GM23338 (cell line): ENCODE results near the gene ANKRD60. TPM values are rescaled to one million over a fixed set of nuclear protein-coding genes. Genes with fewer than 3 reads are reported as not detected.

ENCODE experiments used
- ATAC-seq: fragments of 200-7000 bp; cut with Tn5 transposase; 3 replicates; pipeline ENCODE4 v1.9.1; 2020
- DNase-seq: peaks from one replicate; pipeline ENCODE4 v3.0.0-alpha.2; 2015; ENCODE audit warnings: low spot score
- H2AFZ ChIP-seq: fragments of 200-600 bp; sonication (generic); 2 replicates; pipeline ENCODE4 v1.8.0; 2016; ENCODE audit warnings: antibody characterized with exemption, mild to moderate bottlenecking, moderate library complexity
- H3F3A ChIP-seq: fragments of 200-600 bp; sonication (generic); replicated peaks from 2 replicates; pipeline ENCODE4 v1.8.0; 2017; ENCODE audit warnings: antibody characterized with exemption, mixed run types, low read depth
- H3K27ac ChIP-seq: fragments of 200-600 bp; sonication (generic); 2 replicates; pipeline ENCODE4 v1.6.1; 2016; ENCODE audit warnings: low read depth
- H3K27me3 ChIP-seq: fragments of 200-600 bp; sonication (generic); 2 replicates; pipeline ENCODE4 v1.8.0; 2016; ENCODE audit warnings: mild to moderate bottlenecking, mixed run types, moderate library complexity; ENCODE audit not compliant: insufficient read depth
- H3K36me3 ChIP-seq: fragments of 200-600 bp; sonication (generic); 2 replicates; pipeline ENCODE4 v1.8.0; 2016; ENCODE audit warnings: mild to moderate bottlenecking; ENCODE audit not compliant: insufficient read depth
- H3K4me1 ChIP-seq: fragments of 200-600 bp; sonication (generic); 2 replicates; pipeline ENCODE4 v1.8.0; 2016; ENCODE audit warnings: mild to moderate bottlenecking, moderate library complexity; ENCODE audit not compliant: insufficient read depth
- H3K4me2 ChIP-seq: fragments of 200-600 bp; sonication (generic); 2 replicates; pipeline ENCODE4 v1.7.1; 2017; ENCODE audit warnings: mixed run types
- H3K4me3 ChIP-seq: fragments of 200-600 bp; sonication (generic); 2 replicates; pipeline ENCODE4 v1.6.1; 2016; ENCODE audit warnings: mixed run types
- H3K79me2 ChIP-seq: fragments of 200-600 bp; sonication (generic); replicated peaks from 2 replicates; pipeline ENCODE4 v1.8.0; 2017; ENCODE audit warnings: mild to moderate bottlenecking; ENCODE audit not compliant: insufficient read depth
- H3K9me2 ChIP-seq: fragments of 200-600 bp; sonication (generic); 2 replicates; pipeline ENCODE4 v1.8.0; 2017; ENCODE audit not compliant: insufficient read depth
- H4K20me1 ChIP-seq: fragments of 200-600 bp; sonication (generic); replicated peaks from 2 replicates; pipeline ENCODE4 v1.8.0; 2017; ENCODE audit warnings: mild to moderate bottlenecking; ENCODE audit not compliant: insufficient read depth
- H3K27ac Mint-ChIP-seq: 2 replicates; pipeline ENCODE4 v1.8.0; 2020; ENCODE audit warnings: inconsistent platforms, mild to moderate bottlenecking, moderate library complexity, mixed read lengths
- H3K27me3 Mint-ChIP-seq: 3 replicates; pipeline ENCODE4 v1.8.0; 2022; ENCODE audit warnings: low read depth, mild to moderate bottlenecking, moderate library complexity, mixed read lengths, inconsistent platforms; ENCODE audit not compliant: insufficient read depth, poor library complexity
- H3K36me3 Mint-ChIP-seq: 3 replicates; pipeline ENCODE4 v1.8.0; 2021; ENCODE audit warnings: low read depth, mild to moderate bottlenecking, inconsistent platforms, moderate library complexity, mixed read lengths
- H3K4me1 Mint-ChIP-seq: 3 replicates; pipeline ENCODE4 v1.8.0; 2020; ENCODE audit warnings: mild to moderate bottlenecking, inconsistent platforms, mixed read lengths
- H3K4me3 Mint-ChIP-seq: 3 replicates; pipeline ENCODE4 v1.8.0; 2021; ENCODE audit warnings: moderate library complexity, mild to moderate bottlenecking, inconsistent platforms, mixed read lengths
- H3K9me3 Mint-ChIP-seq: 3 replicates; pipeline ENCODE4 v1.8.0; 2020; ENCODE audit warnings: moderate library complexity, mild to moderate bottlenecking, inconsistent platforms, mixed read lengths
- CREB1 ChIP-seq: fragments of 250-450 bp; sonication (Bioruptor Pico); IDR thresholded peaks from 2 replicates; pipeline ENCODE4 v1.5.0; 2020; ENCODE audit warnings: low read depth, mild to moderate bottlenecking, moderate library complexity
- EZH2 ChIP-seq: fragments of 200-600 bp; sonication (generic); IDR thresholded peaks from one replicate; pipeline ENCODE4 v1.8.0; 2017; ENCODE audit warnings: antibody characterized with exemption, mild to moderate bottlenecking, low read depth; ENCODE audit not compliant: unreplicated experiment
- EZH2phosphoT487 ChIP-seq: fragments of 200-600 bp; sonication (generic); IDR thresholded peaks from one replicate; pipeline ENCODE4 v1.8.1; 2018; ENCODE audit warnings: antibody characterized with exemption; ENCODE audit not compliant: unreplicated experiment
- JUNB ChIP-seq: IDR thresholded peaks from one replicate; pipeline ENCODE4 v1.6.1; 2016; ENCODE audit warnings: antibody characterized with exemption; ENCODE audit not compliant: unreplicated experiment
- NANOG ChIP-seq: IDR thresholded peaks from 2 replicates; pipeline ENCODE4 v1.6.1; 2016; ENCODE audit warnings: antibody characterized with exemption, borderline replicate concordance
- POLR2AphosphoS5 ChIP-seq: IDR thresholded peaks from 2 replicates; pipeline ENCODE4 v1.6.1; 2016; ENCODE audit warnings: antibody characterized with exemption, low read depth
- STAT1 ChIP-seq: IDR thresholded peaks from one replicate; pipeline ENCODE4 v1.6.1; 2016; ENCODE audit warnings: antibody characterized with exemption; ENCODE audit not compliant: unreplicated experiment
- ZNF114 ChIP-seq: fragments of 250-450 bp; sonication (Bioruptor Pico); IDR thresholded peaks from 2 replicates; pipeline ENCODE4 v1.5.0; 2020; ENCODE audit warnings: mild to moderate bottlenecking, moderate library complexity
- ZNF331 ChIP-seq: fragments of 250-450 bp; sonication (Bioruptor Pico); IDR thresholded peaks from 2 replicates; pipeline ENCODE4 v1.5.0; 2020; ENCODE audit warnings: low read depth, mild to moderate bottlenecking, moderate library complexity
- polyA plus RNA-seq: library from polyadenylated mRNA; unstranded; fragments of >200 nt; fragmentation: Nextera tagmentation; extraction: Ambion mirVana; gene quantifications from 2 replicates; pipeline ENCODE4 v1.2.1, GENCODE V29; 2016
- total RNA-seq: library from RNA; depleted of rRNA; stranded (reverse); fragments of >200 nt; shearing (Covaris generic); gene quantifications from 2 replicates; pipeline ENCODE4 v1.2.3, GENCODE V29; 2014
- TF ChIP-seq, protein P1 (sequence below), 2 experiments: fragments of 200-600 bp in 1 of 2; sonication (generic) in 1 of 2; conservative IDR thresholded peaks; 2 replicates each; pipeline versions ENCODE4 v1.5.1 to v1.6.1; 2016 to 2017; ENCODE audit warnings: antibody characterized with exemption in 2 of 2, low read depth in 2 of 2, mild to moderate bottlenecking in 2 of 2, moderate library complexity in 1 of 2
- TF ChIP-seq, protein P2 (sequence below): IDR thresholded peaks from one replicate; pipeline ENCODE4 v1.6.1; 2018; ENCODE audit warnings: antibody characterized with exemption; ENCODE audit not compliant: unreplicated experiment
- TF ChIP-seq, protein P3 (sequence below): fragments of 250-450 bp; sonication (Bioruptor Pico); IDR thresholded peaks from 2 replicates; pipeline ENCODE4 v1.5.0; 2020; ENCODE audit warnings: mild to moderate bottlenecking, moderate library complexity
- TF ChIP-seq, protein P4 (sequence below): IDR thresholded peaks from 2 replicates; pipeline ENCODE4 v1.6.1; 2016; ENCODE audit warnings: antibody characterized with exemption

ANKRD60 gene
- total and polyA plus RNA-seq, 2 experiments from 2014 or later: not detected

DNA sequence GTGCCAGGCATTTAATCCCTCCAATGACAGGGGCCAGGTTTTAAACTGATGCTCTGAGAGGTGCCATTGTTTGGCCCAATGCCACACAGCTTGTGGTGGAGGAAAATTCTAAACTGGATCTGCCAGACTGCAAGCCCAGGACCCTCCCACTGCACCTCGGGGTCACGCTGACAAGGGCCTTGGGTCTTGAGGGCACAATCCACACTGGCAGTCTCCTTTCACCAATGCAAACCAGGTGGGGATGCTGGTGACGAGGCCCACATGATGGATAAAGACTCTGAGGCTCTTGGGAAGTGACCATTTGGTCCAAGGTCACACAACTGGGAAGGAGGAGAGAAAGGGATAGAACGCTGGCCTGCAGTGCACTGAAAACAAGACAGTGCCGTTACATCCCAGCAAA, 14.7 kb downstream of the ANKRD60 start:
- Histone ChIP-seq H3K36me3 (no peaks in the 10 kb centered on the region), H3K27ac (no peak overlapping the region), H3K79me2 (no peaks in the 10 kb centered on the region), H3K4me2 (no peak overlapping the region), H3K9me2 (no peaks in the 10 kb centered on the region), H3F3A (0 out of 2 replicates have a peak, but pooled peaks cover 9% of the 10 kb centered on the region), H3K4me1 (no peaks in the 10 kb centered on the region), H4K20me1 (no peaks in the 10 kb centered on the region), H2AFZ (no peak overlapping the region), H3K4me3 (no peak overlapping the region), H3K27me3 (no peaks in the 10 kb centered on the region)
- no peak overlapping the region for H3K4me3 Mint-ChIP-seq
- H3K9me3 Mint-ChIP-seq: peaks cover 8% of the 10 kb centered on the region
- no peak overlapping the region for H3K27ac Mint-ChIP-seq
- DNase-seq: no peak
- no peak for ATAC-seq
- peaks cover 2% of the 10 kb centered on the region; the same call in 1 of the 3 replicates for H3K4me1 Mint-ChIP-seq
- TF ChIP-seq, protein P1, sequence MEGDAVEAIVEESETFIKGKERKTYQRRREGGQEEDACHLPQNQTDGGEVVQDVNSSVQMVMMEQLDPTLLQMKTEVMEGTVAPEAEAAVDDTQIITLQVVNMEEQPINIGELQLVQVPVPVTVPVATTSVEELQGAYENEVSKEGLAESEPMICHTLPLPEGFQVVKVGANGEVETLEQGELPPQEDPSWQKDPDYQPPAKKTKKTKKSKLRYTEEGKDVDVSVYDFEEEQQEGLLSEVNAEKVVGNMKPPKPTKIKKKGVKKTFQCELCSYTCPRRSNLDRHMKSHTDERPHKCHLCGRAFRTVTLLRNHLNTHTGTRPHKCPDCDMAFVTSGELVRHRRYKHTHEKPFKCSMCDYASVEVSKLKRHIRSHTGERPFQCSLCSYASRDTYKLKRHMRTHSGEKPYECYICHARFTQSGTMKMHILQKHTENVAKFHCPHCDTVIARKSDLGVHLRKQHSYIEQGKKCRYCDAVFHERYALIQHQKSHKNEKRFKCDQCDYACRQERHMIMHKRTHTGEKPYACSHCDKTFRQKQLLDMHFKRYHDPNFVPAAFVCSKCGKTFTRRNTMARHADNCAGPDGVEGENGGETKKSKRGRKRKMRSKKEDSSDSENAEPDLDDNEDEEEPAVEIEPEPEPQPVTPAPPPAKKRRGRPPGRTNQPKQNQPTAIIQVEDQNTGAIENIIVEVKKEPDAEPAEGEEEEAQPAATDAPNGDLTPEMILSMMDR (conservative IDR thresholded peaks at IDR 0.05; ENCODE audit: low read depth in 2 of 2): no peak
- TF ChIP-seq, protein P2, sequence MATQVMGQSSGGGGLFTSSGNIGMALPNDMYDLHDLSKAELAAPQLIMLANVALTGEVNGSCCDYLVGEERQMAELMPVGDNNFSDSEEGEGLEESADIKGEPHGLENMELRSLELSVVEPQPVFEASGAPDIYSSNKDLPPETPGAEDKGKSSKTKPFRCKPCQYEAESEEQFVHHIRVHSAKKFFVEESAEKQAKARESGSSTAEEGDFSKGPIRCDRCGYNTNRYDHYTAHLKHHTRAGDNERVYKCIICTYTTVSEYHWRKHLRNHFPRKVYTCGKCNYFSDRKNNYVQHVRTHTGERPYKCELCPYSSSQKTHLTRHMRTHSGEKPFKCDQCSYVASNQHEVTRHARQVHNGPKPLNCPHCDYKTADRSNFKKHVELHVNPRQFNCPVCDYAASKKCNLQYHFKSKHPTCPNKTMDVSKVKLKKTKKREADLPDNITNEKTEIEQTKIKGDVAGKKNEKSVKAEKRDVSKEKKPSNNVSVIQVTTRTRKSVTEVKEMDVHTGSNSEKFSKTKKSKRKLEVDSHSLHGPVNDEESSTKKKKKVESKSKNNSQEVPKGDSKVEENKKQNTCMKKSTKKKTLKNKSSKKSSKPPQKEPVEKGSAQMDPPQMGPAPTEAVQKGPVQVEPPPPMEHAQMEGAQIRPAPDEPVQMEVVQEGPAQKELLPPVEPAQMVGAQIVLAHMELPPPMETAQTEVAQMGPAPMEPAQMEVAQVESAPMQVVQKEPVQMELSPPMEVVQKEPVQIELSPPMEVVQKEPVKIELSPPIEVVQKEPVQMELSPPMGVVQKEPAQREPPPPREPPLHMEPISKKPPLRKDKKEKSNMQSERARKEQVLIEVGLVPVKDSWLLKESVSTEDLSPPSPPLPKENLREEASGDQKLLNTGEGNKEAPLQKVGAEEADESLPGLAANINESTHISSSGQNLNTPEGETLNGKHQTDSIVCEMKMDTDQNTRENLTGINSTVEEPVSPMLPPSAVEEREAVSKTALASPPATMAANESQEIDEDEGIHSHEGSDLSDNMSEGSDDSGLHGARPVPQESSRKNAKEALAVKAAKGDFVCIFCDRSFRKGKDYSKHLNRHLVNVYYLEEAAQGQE: no peak
- TF ChIP-seq STAT1 (no peak), CREB1 (CRISPR knock-in tag) (no peak), EZH2phosphoT487 (no peak), EZH2 (no peak), POLR2AphosphoS5 (no peak), ZNF331 (no peak), NANOG (no peak), ZNF114 (no peak), JUNB (no peak)
- TF ChIP-seq, protein P3, sequence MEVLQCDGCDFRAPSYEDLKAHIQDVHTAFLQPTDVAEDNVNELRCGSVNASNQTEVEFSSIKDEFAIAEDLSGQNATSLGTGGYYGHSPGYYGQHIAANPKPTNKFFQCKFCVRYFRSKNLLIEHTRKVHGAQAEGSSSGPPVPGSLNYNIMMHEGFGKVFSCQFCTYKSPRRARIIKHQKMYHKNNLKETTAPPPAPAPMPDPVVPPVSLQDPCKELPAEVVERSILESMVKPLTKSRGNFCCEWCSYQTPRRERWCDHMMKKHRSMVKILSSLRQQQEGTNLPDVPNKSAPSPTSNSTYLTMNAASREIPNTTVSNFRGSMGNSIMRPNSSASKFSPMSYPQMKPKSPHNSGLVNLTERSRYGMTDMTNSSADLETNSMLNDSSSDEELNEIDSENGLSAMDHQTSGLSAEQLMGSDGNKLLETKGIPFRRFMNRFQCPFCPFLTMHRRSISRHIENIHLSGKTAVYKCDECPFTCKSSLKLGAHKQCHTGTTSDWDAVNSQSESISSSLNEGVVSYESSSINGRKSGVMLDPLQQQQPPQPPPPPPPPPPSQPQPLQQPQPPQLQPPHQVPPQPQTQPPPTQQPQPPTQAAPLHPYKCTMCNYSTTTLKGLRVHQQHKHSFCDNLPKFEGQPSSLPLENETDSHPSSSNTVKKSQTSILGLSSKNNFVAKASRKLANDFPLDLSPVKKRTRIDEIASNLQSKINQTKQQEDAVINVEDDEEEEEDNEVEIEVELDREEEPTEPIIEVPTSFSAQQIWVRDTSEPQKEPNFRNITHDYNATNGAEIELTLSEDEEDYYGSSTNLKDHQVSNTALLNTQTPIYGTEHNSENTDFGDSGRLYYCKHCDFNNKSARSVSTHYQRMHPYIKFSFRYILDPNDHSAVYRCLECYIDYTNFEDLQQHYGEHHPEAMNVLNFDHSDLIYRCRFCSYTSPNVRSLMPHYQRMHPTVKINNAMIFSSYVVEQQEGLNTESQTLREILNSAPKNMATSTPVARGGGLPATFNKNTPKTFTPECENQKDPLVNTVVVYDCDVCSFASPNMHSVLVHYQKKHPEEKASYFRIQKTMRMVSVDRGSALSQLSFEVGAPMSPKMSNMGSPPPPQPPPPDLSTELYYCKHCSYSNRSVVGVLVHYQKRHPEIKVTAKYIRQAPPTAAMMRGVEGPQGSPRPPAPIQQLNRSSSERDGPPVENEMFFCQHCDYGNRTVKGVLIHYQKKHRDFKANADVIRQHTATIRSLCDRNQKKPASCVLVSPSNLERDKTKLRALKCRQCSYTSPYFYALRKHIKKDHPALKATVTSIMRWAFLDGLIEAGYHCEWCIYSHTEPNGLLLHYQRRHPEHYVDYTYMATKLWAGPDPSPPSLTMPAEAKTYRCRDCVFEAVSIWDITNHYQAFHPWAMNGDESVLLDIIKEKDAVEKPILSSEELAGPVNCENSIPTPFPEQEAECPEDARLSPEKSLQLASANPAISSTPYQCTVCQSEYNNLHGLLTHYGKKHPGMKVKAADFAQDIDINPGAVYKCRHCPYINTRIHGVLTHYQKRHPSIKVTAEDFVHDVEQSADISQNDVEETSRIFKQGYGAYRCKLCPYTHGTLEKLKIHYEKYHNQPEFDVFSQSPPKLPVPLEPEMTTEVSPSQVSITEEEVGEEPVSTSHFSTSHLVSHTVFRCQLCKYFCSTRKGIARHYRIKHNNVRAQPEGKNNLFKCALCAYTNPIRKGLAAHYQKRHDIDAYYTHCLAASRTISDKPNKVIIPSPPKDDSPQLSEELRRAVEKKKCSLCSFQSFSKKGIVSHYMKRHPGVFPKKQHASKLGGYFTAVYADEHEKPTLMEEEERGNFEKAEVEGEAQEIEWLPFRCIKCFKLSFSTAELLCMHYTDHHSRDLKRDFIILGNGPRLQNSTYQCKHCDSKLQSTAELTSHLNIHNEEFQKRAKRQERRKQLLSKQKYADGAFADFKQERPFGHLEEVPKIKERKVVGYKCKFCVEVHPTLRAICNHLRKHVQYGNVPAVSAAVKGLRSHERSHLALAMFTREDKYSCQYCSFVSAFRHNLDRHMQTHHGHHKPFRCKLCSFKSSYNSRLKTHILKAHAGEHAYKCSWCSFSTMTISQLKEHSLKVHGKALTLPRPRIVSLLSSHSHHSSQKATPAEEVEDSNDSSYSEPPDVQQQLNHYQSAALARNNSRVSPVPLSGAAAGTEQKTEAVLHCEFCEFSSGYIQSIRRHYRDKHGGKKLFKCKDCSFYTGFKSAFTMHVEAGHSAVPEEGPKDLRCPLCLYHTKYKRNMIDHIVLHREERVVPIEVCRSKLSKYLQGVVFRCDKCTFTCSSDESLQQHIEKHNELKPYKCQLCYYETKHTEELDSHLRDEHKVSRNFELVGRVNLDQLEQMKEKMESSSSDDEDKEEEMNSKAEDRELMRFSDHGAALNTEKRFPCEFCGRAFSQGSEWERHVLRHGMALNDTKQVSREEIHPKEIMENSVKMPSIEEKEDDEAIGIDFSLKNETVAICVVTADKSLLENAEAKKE: no peak
- TF ChIP-seq, protein P4, sequence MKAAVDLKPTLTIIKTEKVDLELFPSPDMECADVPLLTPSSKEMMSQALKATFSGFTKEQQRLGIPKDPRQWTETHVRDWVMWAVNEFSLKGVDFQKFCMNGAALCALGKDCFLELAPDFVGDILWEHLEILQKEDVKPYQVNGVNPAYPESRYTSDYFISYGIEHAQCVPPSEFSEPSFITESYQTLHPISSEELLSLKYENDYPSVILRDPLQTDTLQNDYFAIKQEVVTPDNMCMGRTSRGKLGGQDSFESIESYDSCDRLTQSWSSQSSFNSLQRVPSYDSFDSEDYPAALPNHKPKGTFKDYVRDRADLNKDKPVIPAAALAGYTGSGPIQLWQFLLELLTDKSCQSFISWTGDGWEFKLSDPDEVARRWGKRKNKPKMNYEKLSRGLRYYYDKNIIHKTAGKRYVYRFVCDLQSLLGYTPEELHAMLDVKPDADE: no peak
- H3K36me3 Mint-ChIP-seq: no peaks in the 10 kb centered on the region
- peaks cover under 1% of the 10 kb centered on the region for H3K27me3 Mint-ChIP-seq
